Measurements from ENCODE around the gene CYFIP1.

CYFIP1 gene

GRCh38 chr15:22916606-22917350 lies 63.4 kb downstream of the CYFIP1 start:
- no peak for DNase-seq (ENCODE audit: low read depth)

DNA sequence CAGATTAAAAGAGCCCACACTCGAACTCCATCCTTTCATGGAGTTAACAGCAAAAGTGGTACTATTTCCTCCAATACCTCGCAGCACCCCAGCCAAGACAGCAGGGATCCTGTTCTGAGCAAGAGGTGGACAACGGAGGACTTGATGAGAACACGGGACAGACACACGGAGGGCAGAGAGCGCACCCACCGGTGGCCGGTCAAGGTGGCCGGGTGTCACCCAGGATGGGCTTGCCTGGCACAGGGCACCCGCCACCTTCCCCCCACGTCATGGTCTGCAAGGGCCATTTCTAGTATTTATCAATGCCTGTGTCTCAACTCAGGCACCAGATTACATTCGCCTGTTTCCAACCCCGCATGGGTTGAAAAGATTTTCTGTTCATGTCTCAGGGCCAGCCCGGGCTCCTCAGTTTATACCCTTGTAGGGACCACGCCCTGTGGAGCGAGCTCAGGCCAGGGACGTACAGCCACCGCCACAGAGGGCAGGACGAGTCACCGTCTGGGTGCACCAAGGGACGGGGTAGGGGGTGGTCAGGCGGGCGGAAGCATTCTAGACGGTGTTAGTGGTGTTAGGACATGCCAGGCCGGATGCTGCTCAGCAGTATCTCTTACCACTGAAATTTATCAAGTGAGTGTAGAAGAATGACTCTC lies 64.2 kb downstream of the CYFIP1 start:
- DNase-seq (ENCODE audit: low read depth): no peak

- DNase-seq (ENCODE audit: low read depth): no peak
Measured at GRCh38 chr15:22913646-22914380, 66.4 kb downstream of the CYFIP1 start.

DNA sequence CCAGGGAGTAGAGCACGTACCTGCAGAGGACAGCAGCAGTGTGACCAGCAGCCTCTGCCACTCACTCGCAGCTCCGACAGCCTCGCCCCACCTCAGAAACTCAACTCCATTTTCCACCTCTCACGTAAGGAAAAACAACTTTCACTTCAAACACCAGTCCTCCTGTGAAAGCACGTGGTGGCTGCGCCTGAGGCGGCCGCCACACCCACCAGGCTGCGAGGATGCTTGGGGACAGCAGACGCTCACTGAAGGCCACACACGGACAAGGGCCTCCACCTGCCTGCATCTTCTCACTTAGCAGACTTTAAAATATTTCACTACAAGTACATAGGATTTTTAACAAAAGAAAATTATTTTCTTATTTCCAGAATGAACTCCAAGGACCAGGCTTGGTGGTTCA lies 67.9 kb downstream of the CYFIP1 start:
- no peak for DNase-seq (ENCODE audit: low read depth)

- no peak for DNase-seq (ENCODE audit: low read depth)
Measured at GRCh38 chr15:22911306-22911705, 68.9 kb downstream of the CYFIP1 start.

GRCh38 chr15:22908830-22909229 lies 71.3 kb downstream of the CYFIP1 start:
- DNase-seq (ENCODE audit: low read depth): no peak

GRCh38 chr15:22907161-22907950 lies 72.8 kb downstream of the CYFIP1 start:
- DNase-seq (ENCODE audit: low read depth): no peak

DNA sequence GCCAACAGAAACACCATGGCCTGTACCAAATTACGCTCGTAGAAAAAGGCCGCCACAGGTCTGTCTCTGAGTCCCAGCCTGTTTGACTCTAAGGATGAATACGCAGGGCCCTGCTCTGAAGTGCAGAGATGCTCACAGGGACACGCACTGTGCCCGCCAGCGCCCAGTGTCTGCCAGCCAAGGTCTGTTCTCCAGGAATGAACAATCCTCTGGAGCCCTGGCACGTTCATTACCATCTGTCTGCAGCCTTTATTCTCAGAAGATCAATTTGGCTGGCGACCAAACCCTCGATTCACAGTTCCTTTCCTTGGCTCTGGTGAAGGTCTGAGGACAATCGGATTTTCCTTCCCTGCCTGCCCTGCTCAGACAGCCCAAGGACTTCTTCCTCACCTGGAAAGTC lies 75.4 kb downstream of the CYFIP1 start:
- DNase-seq (ENCODE audit: low read depth): no peak

DNA sequence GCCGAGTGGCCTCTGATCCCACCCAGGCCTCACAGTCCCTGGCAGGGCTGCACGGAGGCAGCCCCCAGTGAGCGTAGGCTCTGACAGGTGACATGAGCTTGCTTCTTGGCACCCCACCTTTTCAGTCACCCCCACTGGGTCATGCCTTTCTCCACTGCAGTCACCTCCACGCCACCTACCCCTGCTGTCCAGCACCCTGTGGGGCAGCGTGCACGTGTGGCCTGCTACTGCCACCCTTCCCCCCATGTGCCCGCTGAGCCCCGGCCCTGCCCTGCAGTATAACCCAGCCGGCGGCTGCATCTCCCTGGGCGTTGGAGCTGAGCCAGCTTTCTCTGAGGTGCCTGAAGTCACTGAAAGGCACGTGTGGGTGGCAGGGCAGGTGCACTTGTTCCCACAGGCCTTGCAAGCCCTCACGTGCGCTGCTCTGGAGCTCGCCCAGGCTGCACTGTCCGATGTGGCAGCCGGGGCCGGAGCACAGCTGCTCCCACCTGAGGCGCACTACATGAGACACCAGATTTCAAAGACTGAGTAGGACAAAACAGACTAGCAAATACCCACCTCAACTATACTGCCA lies 76.1 kb downstream of the CYFIP1 start:
- no peak for DNase-seq (ENCODE audit: low read depth)

DNA sequence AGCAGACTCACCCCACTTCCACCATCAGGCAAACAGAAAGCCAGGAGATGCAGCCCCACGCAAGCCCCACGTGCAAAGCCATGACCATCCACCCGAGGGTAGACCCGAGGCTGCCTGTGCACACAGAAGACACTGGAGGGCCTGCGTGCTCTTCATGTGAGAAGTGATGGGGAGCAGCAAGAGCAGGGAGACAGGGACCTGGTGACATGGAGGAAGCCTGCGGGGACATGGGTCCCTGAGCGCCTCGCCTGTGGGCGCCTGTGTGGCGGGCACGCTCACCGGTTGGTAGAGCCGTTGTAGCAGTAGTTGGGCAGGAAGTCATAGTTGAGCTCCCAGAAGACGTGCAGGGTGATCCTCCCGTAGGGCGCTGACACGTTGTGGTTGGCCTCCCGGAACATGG lies 76.7 kb downstream of the CYFIP1 start:
- DNase-seq (ENCODE audit: low read depth): no peak

DNA sequence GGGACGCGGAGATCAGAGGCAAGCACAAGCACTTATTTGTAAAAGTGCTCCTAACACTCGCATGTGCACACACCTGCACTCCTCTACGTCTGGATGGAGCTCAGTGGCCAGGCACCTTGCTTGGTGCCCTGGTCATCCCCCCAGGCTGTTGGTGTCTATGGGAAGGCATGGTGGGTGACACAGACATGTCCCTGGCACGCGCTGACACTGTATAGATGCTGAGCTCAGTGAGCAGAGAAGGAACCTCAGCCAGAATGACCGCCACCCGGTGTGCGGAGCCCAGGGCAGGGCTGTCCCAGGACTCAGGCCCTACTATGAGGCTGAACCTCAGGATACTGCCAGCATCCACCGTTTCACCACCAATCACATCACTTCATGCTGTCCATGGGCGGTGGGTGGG lies 77.2 kb downstream of the CYFIP1 start:
- no peak for DNase-seq (ENCODE audit: low read depth)

GRCh38 chr15:22902578-22902977 lies 77.6 kb downstream of the CYFIP1 start:
- no peak for DNase-seq (ENCODE audit: low read depth)

GRCh38 chr15:22902046-22902445 lies 78.1 kb downstream of the CYFIP1 start:
- DNase-seq (ENCODE audit: low read depth): no peak

DNA sequence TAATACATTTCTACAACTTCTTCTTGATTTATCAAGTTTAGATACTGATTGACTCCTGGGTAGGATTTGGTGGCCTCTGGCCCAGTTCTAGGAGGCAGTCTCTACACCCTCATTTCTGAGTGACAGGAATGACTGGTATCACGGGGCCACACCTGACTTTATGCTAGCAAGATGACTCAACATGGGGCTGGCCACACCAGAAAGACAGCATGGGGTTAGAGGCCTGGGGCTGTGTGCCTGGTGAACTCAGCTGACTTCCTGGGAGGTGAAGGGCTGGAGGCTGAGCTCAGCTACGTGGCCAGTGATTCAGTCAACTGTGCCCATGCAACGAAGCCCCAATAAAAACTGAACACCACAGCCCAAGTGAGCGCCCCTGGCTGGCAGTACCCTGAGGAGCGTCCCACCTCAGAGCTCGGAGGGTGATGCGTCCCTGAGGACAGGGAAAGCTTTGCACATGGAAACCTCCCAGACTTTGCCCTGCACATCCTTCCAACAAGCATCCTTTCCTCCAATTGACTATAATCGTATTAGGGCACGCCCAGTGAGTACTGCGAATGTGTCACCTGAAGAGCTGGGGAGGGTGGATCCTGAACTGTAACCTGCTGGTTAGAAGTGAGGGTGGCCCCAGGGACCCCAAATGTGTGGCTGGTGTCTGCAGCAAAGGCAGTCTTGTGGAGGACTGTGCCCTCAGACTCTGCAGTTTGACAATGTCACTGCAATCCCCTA lies 84.5 kb downstream of the CYFIP1 start:
- peak; percentile 22 for DNase-seq (ENCODE audit: low read depth)

DNA sequence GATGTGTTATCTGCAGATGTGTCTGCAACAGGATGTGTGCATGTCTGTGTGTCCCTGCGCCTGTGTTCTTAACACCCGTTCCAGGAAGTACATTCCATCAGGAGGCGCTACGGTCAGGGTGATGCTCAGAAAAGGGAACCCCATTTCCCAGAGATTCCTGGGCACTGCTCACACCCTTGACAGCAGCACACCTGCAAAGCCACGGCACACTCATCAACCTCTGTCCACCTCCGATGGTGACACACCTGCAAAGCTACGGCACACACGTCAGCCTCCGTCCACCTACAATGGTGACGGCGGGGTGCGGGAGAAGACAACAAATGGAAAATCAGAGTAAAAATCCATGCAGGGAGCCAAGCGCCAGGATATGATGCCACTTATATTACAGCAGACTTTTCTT lies 86.3 kb downstream of the CYFIP1 start:
- DNase-seq (ENCODE audit: low read depth): no peak

DNA sequence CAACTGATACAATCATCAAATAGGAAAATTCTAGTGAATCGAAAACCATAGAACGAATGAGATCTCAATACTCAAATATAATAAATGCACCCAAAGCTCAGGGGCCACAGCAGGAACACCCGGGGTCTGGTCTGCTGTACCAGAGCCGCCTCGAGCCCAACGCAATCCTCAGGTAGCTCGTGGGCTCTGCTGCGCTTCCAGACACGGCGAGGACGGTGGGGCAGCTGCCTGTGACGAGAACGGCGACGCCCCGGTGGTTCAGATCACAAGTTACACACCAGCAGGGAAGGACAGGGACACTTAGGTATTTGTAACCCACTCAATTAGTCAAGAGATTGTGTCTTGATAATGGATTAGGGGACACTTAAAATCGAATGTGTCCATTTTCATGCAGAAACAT lies 87.1 kb downstream of the CYFIP1 start:
- no peak for DNase-seq (ENCODE audit: low read depth)

- no peak for DNase-seq (ENCODE audit: low read depth)
Measured at GRCh38 chr15:22892333-22892732, 87.8 kb downstream of the CYFIP1 start.

GRCh38 chr15:22891426-22892210 lies 88.5 kb downstream of the CYFIP1 start:
- no peak for DNase-seq (ENCODE audit: low read depth)

- no peak for DNase-seq (ENCODE audit: low read depth)
Measured at GRCh38 chr15:22890296-22890695, 89.9 kb downstream of the CYFIP1 start.

GRCh38 chr15:22889146-22889818 lies 90.9 kb downstream of the CYFIP1 start:
- no peak for DNase-seq (ENCODE audit: low read depth)

Measured in HS-5 (cell line).